Heart left ventricle (tissue), 16 donors: ENCODE measurements around the gene SAMD11. TPM values are rescaled to one million over a fixed set of nuclear protein-coding genes. Genes with fewer than 3 reads are reported as not detected.
"Not testable (repeated sequence)": the region's sequence is repeated elsewhere in the genome, so short reads cannot be mapped to it uniquely, and the experiment has no call there.

Source experiments
- ATAC-seq, 4 donors: fragments of 200-7000 bp; cut with Tn5 transposase; one replicate each; pipeline ENCODE4 v1.9.1; 2020 to 2022; ENCODE audit warnings: moderate library complexity in 4 of 4, mild to moderate bottlenecking in 3 of 4, moderate number of reproducible peaks in 1 of 4
- DNase-seq, 5 donors: peaks; one replicate each; pipeline ENCODE4 v3.0.0-alpha.2; 2020
- H3K27ac ChIP-seq, 12 donors: fragments of 200-600 bp; sonication (generic) in 4 of 12; one replicate each; pipeline versions ENCODE4 v1.5.0 to v1.8.0; 2016 to 2022; ENCODE audit warnings: mild to moderate bottlenecking in 2 of 12
- H3K27me3 ChIP-seq, 9 donors: fragments of 200-600 bp; sonication (generic) in 2 of 9; one replicate each; pipeline versions ENCODE4 v1.5.1 to v1.8.0; 2016 to 2022; ENCODE audit warnings: mild to moderate bottlenecking in 3 of 9
- H3K36me3 ChIP-seq, 9 donors: fragments of 200-600 bp; sonication (generic) in 2 of 9; one replicate each; pipeline versions ENCODE4 v1.5.0 to v1.8.0; 2018 to 2022; ENCODE audit warnings: mild to moderate bottlenecking in 2 of 9
- H3K4me1 ChIP-seq, 12 donors: fragments of 200-600 bp; sonication (generic) in 4 of 12; one replicate each; pipeline versions ENCODE4 v1.5.0 to v1.8.0; 2016 to 2022; ENCODE audit warnings: mild to moderate bottlenecking in 3 of 12
- H3K4me3 ChIP-seq, 12 donors: fragments of 200-600 bp; sonication (generic) in 4 of 12; one replicate each; pipeline versions ENCODE4 v1.5.0 to v1.8.0; 2017 to 2022; ENCODE audit warnings: mild to moderate bottlenecking in 9 of 12, moderate library complexity in 4 of 12
- H3K9me3 ChIP-seq, 12 donors: fragments of 200-600 bp; sonication (generic) in 4 of 12; one replicate each; pipeline versions ENCODE4 v1.5.0 to v1.8.0; 2016 to 2022; ENCODE audit warnings: mild to moderate bottlenecking in 1 of 12
- CTCF ChIP-seq, 12 donors: fragments of 200-600 bp; sonication (generic) in 4 of 12; IDR thresholded peaks; one replicate each; pipeline versions ENCODE4 v1.5.0 to v1.8.0; 2018 to 2022; ENCODE audit warnings: antibody characterized with exemption in 12 of 12, mild to moderate bottlenecking in 5 of 12
- POLR2A ChIP-seq, 2 donors: fragments of 450-650 bp; IDR thresholded peaks; one replicate each; pipeline ENCODE4 v1.6.1; 2017; ENCODE audit warnings: antibody characterized with exemption in 2 of 2, mild to moderate bottlenecking in 2 of 2, moderate library complexity in 2 of 2
- WGBS, 4 donors: extraction: QIAGEN DNeasy Blood & Tissue Kit in 2 of 4; methylation state at CpG; one replicate each; pipeline versions ENCODE4 v1.1.5 to v1.1.7; 2013 to 2018; 5-methylcytosine and 5-hydroxymethylcytosine counted together
- intact Hi-C, 10 donors: fragments of 100-400 bp; cut with DNase I; formaldehyde crosslinking; loops; one replicate each; pipeline versions ENCODE4 v1.11.1 to v1.14.2; 2022
- polyA plus RNA-seq, 2 donors: library from polyadenylated mRNA; stranded (reverse); fragments of 200-250 nt; gene quantifications; one replicate each; pipeline ENCODE4 v1.2.3, GENCODE V29; 2013
- total RNA-seq, 9 donors: library from RNA; depleted of rRNA in 2 of 9; stranded (reverse); fragments of >200 nt in 2 of 9; fragmentation: NEBNext Ultra II Directional in 3 of 9; extraction: Animal tissue kit (Norgen Biotek cat#: 25700) in 3 of 9; gene quantifications; one replicate each; pipeline versions ENCODE4 v1.1.0 to v1.2.4, GENCODE V29; 2016 to 2023
- donor health status: ischemic (EF 13 %, LVEDD 7.1; RV severe dilation, severe dysfunction).
- donor health status: healthy with polysubstance abuse.
- donor health status: DM: no; HTN: yes; CAD: no.
- donor health status: DM: no; HTN: no; CAD: no.
- donor health status: ischemic (EF 25% LVEDD 6.9; RV normal size, moderate dysfunction).
- donor health status: ischemic (EF 25% LVEDD 5.7; RV mildly dilated, moderate dysfunction).
- donor health status: healthy.
- donor health status: DM: yes; HTN: yes; CAD: no.
- donor health status: ischemic (EF 35%, LVEDD 5.7; RV mildly dilated, moderate dysfunction).
- donor health status: nonischemic (EF 11% LVEDD 7.7; RV severe dilation, severe dysfunction).
- donor health status: DM: yes; HTN: yes; CAD: no.
- donor health status: PGD.
- donor health status: ischemic (EF 29% LVEDD 5.4; RV normal size, mild dysfunction).
- donor health status: nonischemic (EF 23%, LVEDD 6.1; RV moderate dilation, normal function).

Gene SAMD11
- total and polyA plus RNA-seq, 11 donors: 0.38 to 3.2 (median 0.96) TPM

GRCh38 chr1:943545-944340, 20.0 kb downstream of the SAMD11 start:
- TF ChIP-seq CTCF (IDR thresholded peaks at IDR 0.05): no peak
- no peak for TF ChIP-seq POLR2A (IDR thresholded peaks at IDR 0.05)
- no peaks in the 10 kb centered on the region for H3K9me3 ChIP-seq
- H3K36me3 ChIP-seq: peaks cover 0 to 44% (median 31%) of the 10 kb centered on the region in 9 donors
- 70 to 81% (median 73%) methylated on average over 26 to 27 of the region's 27 CpGs for WGBS, 4 donors
- peak overlapping the region in 3 of 12 donors; percentile 12 to 26 (median 20) for H3K4me3 ChIP-seq
- peaks cover 10 to 50% (median 35%) of the 10 kb centered on the region in 12 donors for H3K4me1 ChIP-seq
- peaks cover 8 to 52% (median 38%) of the 10 kb centered on the region in 9 donors for H3K27me3 ChIP-seq
- DNase-seq (no peak), ATAC-seq (no peak)
- intact Hi-C loops: no loop called here
- peak overlapping the region in 11 of 12 donors; percentile 12 to 82 (median 67) for H3K27ac ChIP-seq

GRCh38 chr1:944341-945325, 20.9 kb downstream of the SAMD11 start:
- 66 to 73% (median 68%) methylated on average over 16 to 28 of the region's 28 CpGs for WGBS, 4 donors
- intact Hi-C loops: no loop called here
- Histone ChIP-seq H3K27me3 (peaks cover 8 to 43% (median 32%) of the 10 kb centered on the region in 9 donors), H3K27ac (peak overlapping the region in 10 of 12 donors; percentile 20 to 82 (median 67)), H3K9me3 (no peaks in the 10 kb centered on the region), H3K36me3 (peaks cover 0 to 53% (median 40%) of the 10 kb centered on the region in 9 donors), H3K4me1 (peaks cover 10 to 46% (median 35%) of the 10 kb centered on the region in 12 donors), H3K4me3 (no peak overlapping the region)
- TF ChIP-seq CTCF (IDR thresholded peaks at IDR 0.05) (no peak), POLR2A (IDR thresholded peaks at IDR 0.05) (no peak)
- DNase-seq: peak in 4 of 5 donors; percentile 63 to 82 (median 72)
- ATAC-seq: peak in 3 of 4 donors; percentile 9 to 44 (median 42)

GRCh38 chr1:945688-946556, 22.2 kb downstream of the SAMD11 start:
- WGBS, 4 donors: 89 to 93% (median 91%) methylated on average over 29 of the region's 29 CpGs
- ATAC-seq: no peak
- TF ChIP-seq POLR2A (IDR thresholded peaks at IDR 0.05) (no peak), CTCF (IDR thresholded peaks at IDR 0.05) (no peak)

GRCh38 chr1:946811-947210, 23.1 kb downstream of the SAMD11 start:
- Histone ChIP-seq H3K4me1 (peaks cover 4 to 27% (median 17%) of the 10 kb centered on the region in 12 donors), H3K36me3 (peaks cover 0 to 75% (median 61%) of the 10 kb centered on the region in 9 donors), H3K27me3 (peaks cover under 1 to 21% (median 13%) of the 10 kb centered on the region in 9 donors)
- ATAC-seq, intact Hi-C loops, DNase-seq, H3K4me3 ChIP-seq, H3K27ac ChIP-seq, H3K9me3 ChIP-seq: not testable (repeated sequence)
- 94 to 98% (median 96%) methylated on average over 11 to 13 of the region's 13 CpGs for WGBS, 4 donors

More at GRCh38 chr1:945688-946556, 22.2 kb downstream of the SAMD11 start:
- H3K9me3 ChIP-seq: no peaks in the 10 kb centered on the region
- H3K4me3 ChIP-seq: no peak overlapping the region
- H3K27ac ChIP-seq: peak overlapping the region in 2 of 12 donors; percentile 70 to 77
- intact Hi-C loops: no loop called here
- H3K27me3 ChIP-seq: peaks cover 7 to 30% (median 22%) of the 10 kb centered on the region in 9 donors
- no peak for DNase-seq
- peaks cover 10 to 36% (median 26%) of the 10 kb centered on the region in 12 donors for H3K4me1 ChIP-seq
- peaks cover 0 to 66% (median 53%) of the 10 kb centered on the region in 9 donors for H3K36me3 ChIP-seq
